Heart left ventricle (tissue), 16 donors: Measurements from ENCODE around the gene SFSWAP. TPM values are rescaled to one million over a fixed set of nuclear protein-coding genes. Genes with fewer than 3 reads are reported as not detected.

Experiments
- ATAC-seq, 4 donors: fragments of 200-7000 bp; cut with Tn5 transposase; one replicate each; pipeline ENCODE4 v1.9.1; 2020 to 2022; ENCODE audit warnings: moderate library complexity in 4 of 4, mild to moderate bottlenecking in 3 of 4, moderate number of reproducible peaks in 1 of 4
- DNase-seq, 5 donors: peaks; one replicate each; pipeline ENCODE4 v3.0.0-alpha.2; 2020
- H3K27ac ChIP-seq, 12 donors: fragments of 200-600 bp; sonication (generic) in 4 of 12; one replicate each; pipeline versions ENCODE4 v1.5.0 to v1.8.0; 2016 to 2022; ENCODE audit warnings: mild to moderate bottlenecking in 2 of 12
- H3K27me3 ChIP-seq, 9 donors: fragments of 200-600 bp; sonication (generic) in 2 of 9; one replicate each; pipeline versions ENCODE4 v1.5.1 to v1.8.0; 2016 to 2022; ENCODE audit warnings: mild to moderate bottlenecking in 3 of 9
- H3K36me3 ChIP-seq, 9 donors: fragments of 200-600 bp; sonication (generic) in 2 of 9; one replicate each; pipeline versions ENCODE4 v1.5.0 to v1.8.0; 2018 to 2022; ENCODE audit warnings: mild to moderate bottlenecking in 2 of 9
- H3K4me1 ChIP-seq, 12 donors: fragments of 200-600 bp; sonication (generic) in 4 of 12; one replicate each; pipeline versions ENCODE4 v1.5.0 to v1.8.0; 2016 to 2022; ENCODE audit warnings: mild to moderate bottlenecking in 3 of 12
- H3K4me3 ChIP-seq, 12 donors: fragments of 200-600 bp; sonication (generic) in 4 of 12; one replicate each; pipeline versions ENCODE4 v1.5.0 to v1.8.0; 2017 to 2022; ENCODE audit warnings: mild to moderate bottlenecking in 9 of 12, moderate library complexity in 4 of 12
- H3K9me3 ChIP-seq, 12 donors: fragments of 200-600 bp; sonication (generic) in 4 of 12; one replicate each; pipeline versions ENCODE4 v1.5.0 to v1.8.0; 2016 to 2022; ENCODE audit warnings: mild to moderate bottlenecking in 1 of 12
- POLR2A ChIP-seq, 2 donors: fragments of 450-650 bp; IDR thresholded peaks; one replicate each; pipeline ENCODE4 v1.6.1; 2017; ENCODE audit warnings: antibody characterized with exemption in 2 of 2, mild to moderate bottlenecking in 2 of 2, moderate library complexity in 2 of 2
- WGBS, 4 donors: extraction: QIAGEN DNeasy Blood & Tissue Kit in 2 of 4; methylation state at CpG; one replicate each; pipeline versions ENCODE4 v1.1.5 to v1.1.7; 2013 to 2018; 5-methylcytosine and 5-hydroxymethylcytosine counted together
- intact Hi-C, 10 donors: fragments of 100-400 bp; cut with DNase I; formaldehyde crosslinking; loops; one replicate each; pipeline versions ENCODE4 v1.11.1 to v1.14.2; 2022
- polyA plus RNA-seq, 2 donors: library from polyadenylated mRNA; stranded (reverse); fragments of 200-250 nt; gene quantifications; one replicate each; pipeline ENCODE4 v1.2.3, GENCODE V29; 2013
- total RNA-seq, 9 donors: library from RNA; depleted of rRNA in 2 of 9; stranded (reverse); fragments of >200 nt in 2 of 9; fragmentation: NEBNext Ultra II Directional in 3 of 9; extraction: Animal tissue kit (Norgen Biotek cat#: 25700) in 3 of 9; gene quantifications; one replicate each; pipeline versions ENCODE4 v1.1.0 to v1.2.4, GENCODE V29; 2016 to 2023
- TF ChIP-seq, protein P1 (sequence below), 12 donors: fragments of 200-600 bp; sonication (generic) in 4 of 12; IDR thresholded peaks; one replicate each; pipeline versions ENCODE4 v1.5.0 to v1.8.0; 2018 to 2022; ENCODE audit warnings: antibody characterized with exemption in 12 of 12, mild to moderate bottlenecking in 5 of 12
- donor health status: ischemic (EF 13 %, LVEDD 7.1; RV severe dilation, severe dysfunction).
- donor health status: healthy with polysubstance abuse.
- donor health status: DM: no; HTN: yes; CAD: no.
- donor health status: DM: no; HTN: no; CAD: no.
- donor health status: ischemic (EF 25% LVEDD 6.9; RV normal size, moderate dysfunction).
- donor health status: ischemic (EF 25% LVEDD 5.7; RV mildly dilated, moderate dysfunction).
- donor health status: healthy.
- donor health status: DM: yes; HTN: yes; CAD: no.
- donor health status: ischemic (EF 35%, LVEDD 5.7; RV mildly dilated, moderate dysfunction).
- donor health status: nonischemic (EF 11% LVEDD 7.7; RV severe dilation, severe dysfunction).
- donor health status: DM: yes; HTN: yes; CAD: no.
- donor health status: PGD.
- donor health status: ischemic (EF 29% LVEDD 5.4; RV normal size, mild dysfunction).
- donor health status: nonischemic (EF 23%, LVEDD 6.1; RV moderate dilation, normal function).

Gene SFSWAP
- total and polyA plus RNA-seq, 11 donors: 10.4 to 25.1 (median 18.6) TPM

DNA sequence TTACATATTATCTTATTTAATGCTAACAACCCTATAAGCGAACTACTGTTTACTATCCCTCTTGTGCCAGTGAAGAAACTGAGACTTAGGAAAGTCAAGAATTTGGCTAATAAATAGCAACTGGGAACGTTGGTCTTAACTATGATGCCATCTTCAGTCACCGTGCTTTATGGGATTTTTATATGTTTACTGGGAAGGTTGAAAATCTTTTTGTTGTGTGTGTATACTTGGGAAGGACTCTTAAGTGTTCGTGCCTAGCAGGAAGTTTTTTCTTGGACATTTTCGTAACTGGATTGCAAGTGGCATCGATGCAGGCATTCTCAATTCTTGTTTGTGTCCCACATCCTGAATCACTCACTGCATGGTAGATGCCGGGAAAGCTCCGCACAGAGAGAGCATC, 9.4 kb downstream of the SFSWAP start:
- TF ChIP-seq, protein P1, sequence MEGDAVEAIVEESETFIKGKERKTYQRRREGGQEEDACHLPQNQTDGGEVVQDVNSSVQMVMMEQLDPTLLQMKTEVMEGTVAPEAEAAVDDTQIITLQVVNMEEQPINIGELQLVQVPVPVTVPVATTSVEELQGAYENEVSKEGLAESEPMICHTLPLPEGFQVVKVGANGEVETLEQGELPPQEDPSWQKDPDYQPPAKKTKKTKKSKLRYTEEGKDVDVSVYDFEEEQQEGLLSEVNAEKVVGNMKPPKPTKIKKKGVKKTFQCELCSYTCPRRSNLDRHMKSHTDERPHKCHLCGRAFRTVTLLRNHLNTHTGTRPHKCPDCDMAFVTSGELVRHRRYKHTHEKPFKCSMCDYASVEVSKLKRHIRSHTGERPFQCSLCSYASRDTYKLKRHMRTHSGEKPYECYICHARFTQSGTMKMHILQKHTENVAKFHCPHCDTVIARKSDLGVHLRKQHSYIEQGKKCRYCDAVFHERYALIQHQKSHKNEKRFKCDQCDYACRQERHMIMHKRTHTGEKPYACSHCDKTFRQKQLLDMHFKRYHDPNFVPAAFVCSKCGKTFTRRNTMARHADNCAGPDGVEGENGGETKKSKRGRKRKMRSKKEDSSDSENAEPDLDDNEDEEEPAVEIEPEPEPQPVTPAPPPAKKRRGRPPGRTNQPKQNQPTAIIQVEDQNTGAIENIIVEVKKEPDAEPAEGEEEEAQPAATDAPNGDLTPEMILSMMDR (IDR thresholded peaks at IDR 0.05): no peak
- no peak for TF ChIP-seq POLR2A (IDR thresholded peaks at IDR 0.05)
- intact Hi-C loops: no loop called here
- Histone ChIP-seq H3K4me3 (no peak overlapping the region), H3K9me3 (no peaks in the 10 kb centered on the region), H3K27ac (no peak overlapping the region), H3K27me3 (no peaks in the 10 kb centered on the region), H3K4me1 (peaks cover 0 to 5% (median 0%) of the 10 kb centered on the region in 12 donors), H3K36me3 (peaks cover 6 to 100% (median 96%) of the 10 kb centered on the region in 9 donors)
- 92 to 94% (median 93%) methylated on average over 8 of the region's 8 CpGs for WGBS, 4 donors
- no peak for ATAC-seq
- no peak for DNase-seq

DNA sequence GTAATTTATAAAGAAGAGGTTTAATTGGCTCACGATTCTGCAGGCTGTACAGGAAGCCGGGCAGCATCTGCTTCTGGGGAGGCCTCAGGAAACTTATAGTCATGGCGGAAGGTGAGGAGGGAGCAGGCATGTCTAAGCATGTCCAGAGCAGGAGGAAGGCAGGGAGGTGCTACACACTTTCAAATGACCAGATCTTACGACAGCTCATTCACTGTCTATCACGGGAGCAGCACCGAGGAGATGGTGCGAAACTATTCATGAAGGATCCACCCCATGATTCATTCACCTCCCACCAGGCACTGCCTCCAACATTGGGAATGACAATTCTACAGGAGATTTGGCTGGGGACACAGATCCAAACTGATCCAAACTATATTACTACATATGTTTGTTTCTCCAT, 10.0 kb downstream of the SFSWAP start:
- H3K27me3 ChIP-seq: no peaks in the 10 kb centered on the region
- DNase-seq (no peak), ATAC-seq (no peak)
- H3K4me1 ChIP-seq: peaks cover 0 to 5% (median 0%) of the 10 kb centered on the region in 12 donors
- no peaks in the 10 kb centered on the region for H3K9me3 ChIP-seq
- intact Hi-C loops: no loop called here
- TF ChIP-seq, protein P1 (IDR thresholded peaks at IDR 0.05): no peak
- TF ChIP-seq POLR2A (IDR thresholded peaks at IDR 0.05): no peak
- no peak overlapping the region for H3K27ac ChIP-seq
- peaks cover 3 to 100% (median 96%) of the 10 kb centered on the region in 9 donors for H3K36me3 ChIP-seq
- no peak overlapping the region for H3K4me3 ChIP-seq
- WGBS, 4 donors: 83 to 85% (median 83%) methylated on average over 7 of the region's 7 CpGs

DNA sequence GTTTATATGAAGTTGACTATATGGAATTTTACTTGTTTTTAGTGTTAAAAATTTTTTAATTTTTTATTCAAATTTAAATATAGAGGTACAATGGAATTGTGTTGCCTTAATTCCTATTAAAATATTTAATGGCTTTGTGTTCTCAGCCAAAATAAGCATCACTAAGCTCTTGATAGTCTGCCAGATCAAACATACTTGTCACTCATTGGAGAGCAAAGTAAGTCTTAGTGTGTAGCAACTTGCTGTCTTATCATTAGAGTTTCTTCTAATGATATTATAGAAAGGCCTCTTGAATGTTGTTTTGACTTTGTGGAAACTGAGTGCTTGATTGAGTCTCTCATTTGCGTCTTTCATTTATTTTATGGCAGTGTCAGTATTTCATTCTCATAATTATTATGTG, 10.7 kb downstream of the SFSWAP start:
- Histone ChIP-seq H3K4me1 (peaks cover 0 to 5% (median 0%) of the 10 kb centered on the region in 12 donors), H3K4me3 (no peak overlapping the region), H3K36me3 (peaks cover 3 to 100% (median 96%) of the 10 kb centered on the region in 9 donors), H3K9me3 (no peaks in the 10 kb centered on the region), H3K27ac (no peak overlapping the region), H3K27me3 (no peaks in the 10 kb centered on the region)
- DNase-seq (no peak), ATAC-seq (no peak)
- intact Hi-C loops: no loop called here
- TF ChIP-seq POLR2A (IDR thresholded peaks at IDR 0.05): no peak
- TF ChIP-seq, protein P1 (IDR thresholded peaks at IDR 0.05): no peak
- 84 to 90% (median 86%) methylated on average over 1 of the region's 1 CpG for WGBS, 4 donors

DNA sequence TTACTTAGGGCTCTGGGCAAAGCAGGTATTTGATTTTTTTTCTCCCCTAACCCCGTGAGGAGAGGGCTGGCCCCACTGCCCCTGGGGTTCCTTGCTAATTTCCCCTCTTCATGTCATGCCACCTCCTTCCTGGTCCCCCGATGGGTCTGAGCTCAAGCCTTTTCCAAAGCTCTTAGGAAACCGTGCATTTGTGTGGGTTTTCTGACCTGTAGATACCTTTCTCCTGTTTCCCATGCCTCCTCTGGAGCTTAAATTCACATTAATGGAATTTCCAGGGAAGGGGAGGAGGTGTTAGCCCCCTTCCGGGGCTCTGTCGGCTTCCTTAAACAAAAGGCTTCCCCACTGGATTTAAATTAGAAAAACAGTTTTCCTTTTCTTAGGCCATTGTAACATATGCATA, 12.6 kb downstream of the SFSWAP start:
- no peak for TF ChIP-seq POLR2A (IDR thresholded peaks at IDR 0.05)
- TF ChIP-seq, protein P1 (IDR thresholded peaks at IDR 0.05): no peak
- Histone ChIP-seq H3K27me3 (no peaks in the 10 kb centered on the region), H3K4me1 (peaks cover 0 to 5% (median 0%) of the 10 kb centered on the region in 12 donors), H3K4me3 (no peak overlapping the region), H3K9me3 (no peaks in the 10 kb centered on the region), H3K36me3 (peaks cover 9 to 100% (median 96%) of the 10 kb centered on the region in 9 donors), H3K27ac (no peak overlapping the region)
- no peak for DNase-seq
- no peak for ATAC-seq
- intact Hi-C loops: no loop called here
- 43 to 58% (median 53%) methylated on average over 5 of the region's 5 CpGs for WGBS, 4 donors
